ENCODE data around the gene MCC.

DNA sequence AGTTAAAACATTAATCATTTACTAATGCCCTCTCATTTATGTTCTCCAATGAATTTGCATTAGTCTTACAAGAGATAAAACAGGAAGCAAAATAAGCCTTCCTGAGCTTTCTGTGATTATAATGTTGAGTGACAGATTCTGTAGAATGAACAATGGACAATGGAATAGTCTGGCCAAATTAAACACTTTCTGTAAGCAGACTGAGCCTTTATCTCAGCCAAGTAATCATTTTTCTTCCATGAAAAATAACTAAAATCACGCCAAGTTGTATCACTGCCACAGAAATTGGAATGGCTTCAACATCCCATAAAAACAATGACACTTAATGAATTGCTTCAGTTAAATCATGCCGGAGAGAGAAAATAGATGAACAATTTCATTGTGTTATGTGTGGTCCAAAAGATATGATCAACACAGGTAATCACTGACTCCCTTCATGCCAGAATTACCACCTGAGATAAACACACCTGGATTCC lies 116.5 kb downstream of the MCC start:
- TF ChIP-seq, protein P1, sequence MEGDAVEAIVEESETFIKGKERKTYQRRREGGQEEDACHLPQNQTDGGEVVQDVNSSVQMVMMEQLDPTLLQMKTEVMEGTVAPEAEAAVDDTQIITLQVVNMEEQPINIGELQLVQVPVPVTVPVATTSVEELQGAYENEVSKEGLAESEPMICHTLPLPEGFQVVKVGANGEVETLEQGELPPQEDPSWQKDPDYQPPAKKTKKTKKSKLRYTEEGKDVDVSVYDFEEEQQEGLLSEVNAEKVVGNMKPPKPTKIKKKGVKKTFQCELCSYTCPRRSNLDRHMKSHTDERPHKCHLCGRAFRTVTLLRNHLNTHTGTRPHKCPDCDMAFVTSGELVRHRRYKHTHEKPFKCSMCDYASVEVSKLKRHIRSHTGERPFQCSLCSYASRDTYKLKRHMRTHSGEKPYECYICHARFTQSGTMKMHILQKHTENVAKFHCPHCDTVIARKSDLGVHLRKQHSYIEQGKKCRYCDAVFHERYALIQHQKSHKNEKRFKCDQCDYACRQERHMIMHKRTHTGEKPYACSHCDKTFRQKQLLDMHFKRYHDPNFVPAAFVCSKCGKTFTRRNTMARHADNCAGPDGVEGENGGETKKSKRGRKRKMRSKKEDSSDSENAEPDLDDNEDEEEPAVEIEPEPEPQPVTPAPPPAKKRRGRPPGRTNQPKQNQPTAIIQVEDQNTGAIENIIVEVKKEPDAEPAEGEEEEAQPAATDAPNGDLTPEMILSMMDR (conservative IDR thresholded peaks at IDR 0.05 in 1 of 2, IDR thresholded peaks at IDR 0.05 in 1 of 2; ENCODE audit: low read depth in 1 of 2, low read length in 2 of 2), result no peak
- TF ChIP-seq EZH2 (IDR thresholded peaks at IDR 0.05; ENCODE audit: low read length, missing control alignments), result no peak
